K562 (cell line): ENCODE measurements around the gene AGAP4.
"Not testable (repeated sequence)": the region's sequence is repeated elsewhere in the genome, so short reads cannot be mapped to it uniquely, and the experiment has no call there.

Source experiments
- ARID2 ChIP-seq: fragments of 450-650 bp; IDR thresholded peaks from 2 replicates; pipeline ENCODE4 v1.6.1; 2017; ENCODE audit warnings: antibody characterized with exemption, mild to moderate bottlenecking
- BDP1 ChIP-seq: IDR thresholded peaks from 3 replicates; pipeline ENCODE4 v1.6.1; 2011; ENCODE audit not compliant: insufficient read length, insufficient read depth
- BRF1 ChIP-seq: IDR thresholded peaks from 3 replicates; pipeline ENCODE4 v1.6.1; 2011; ENCODE audit warnings: borderline replicate concordance, mild to moderate bottlenecking; ENCODE audit not compliant: insufficient read length; ENCODE audit errors: extremely low read depth
- CHD1 ChIP-seq: fragments of 200-600 bp; sonication (generic); IDR thresholded peaks from one replicate; pipeline ENCODE4 v1.6.1; 2012; ENCODE audit warnings: mild to moderate bottlenecking, moderate library complexity, low read length, inconsistent platforms
- CTCF ChIP-seq, 3 experiments: IDR thresholded peaks in 2 of 3; conservative IDR thresholded peaks in 1 of 3; 2 replicates each; pipeline ENCODE4 v1.5.1; 2011 to 2012; ENCODE audit warnings: low read length in 3 of 3, mild to moderate bottlenecking in 3 of 3, control low read depth in 2 of 3, improper control_type of control experiment in 1 of 3, inconsistent platforms in 1 of 3, low read depth in 1 of 3, mixed read lengths in 1 of 3, moderate library complexity in 1 of 3; ENCODE audit not compliant: insufficient read depth in 2 of 3
- E2F4 ChIP-seq: sonication (generic); formaldehyde crosslinking; IDR thresholded peaks from 2 replicates; pipeline ENCODE4 v1.8.0; 2022; ENCODE audit warnings: mild to moderate bottlenecking, low read depth, missing genetic modification reagents
- EZH2 ChIP-seq: IDR thresholded peaks from 2 replicates; pipeline ENCODE4 v1.6.1; 2012; ENCODE audit warnings: low read depth, mild to moderate bottlenecking, inconsistent platforms, low read length, borderline replicate concordance
- RFX7 ChIP-seq: fragments of 250-450 bp; sonication (Bioruptor Pico); IDR thresholded peaks from 2 replicates; pipeline ENCODE4 v1.5.1; 2021; ENCODE audit warnings: mild to moderate bottlenecking
- RNF2 ChIP-seq: sonication (generic); IDR thresholded peaks from 2 replicates; pipeline ENCODE4 v1.6.1; 2016
- SIN3B ChIP-seq: fragments of 450-650 bp; IDR thresholded peaks from 2 replicates; pipeline ENCODE4 v1.6.1; 2017; ENCODE audit warnings: low read depth, mild to moderate bottlenecking, moderate library complexity
- ZBTB8A ChIP-seq: fragments of 450-650 bp; IDR thresholded peaks from 2 replicates; pipeline ENCODE4 v1.6.1; 2018; ENCODE audit warnings: mild to moderate bottlenecking, moderate library complexity; ENCODE audit not compliant: partially characterized antibody
- ZNF398 ChIP-seq: fragments of 250-450 bp; sonication (Bioruptor Pico); IDR thresholded peaks from 2 replicates; pipeline ENCODE4 v1.8.0; 2021; ENCODE audit warnings: moderate library complexity, mild to moderate bottlenecking, inconsistent platforms

GRCh38 chr10:45820107-45820830 lies 27.0 kb downstream of the AGAP4 start:
- not testable (repeated sequence) for TF ChIP-seq E2F4 (CRISPR knock-in tag); BRF1; BDP1; ARID2; EZH2; CHD1; CTCF (IDR thresholded peaks at IDR 0.05 in 2 of 3, conservative IDR thresholded peaks at IDR 0.05 in 1 of 3; ENCODE audit: insufficient read depth in 2 of 3, low read depth in 1 of 3, low read length in 3 of 3); ZNF398 (CRISPR knock-in tag); RFX7; RNF2; ZBTB8A; SIN3B
